OCI-LY3 (cell line): Measurements from ENCODE around the gene ACOT7.
"Not testable (repeated sequence)": the region's sequence is repeated elsewhere in the genome, so short reads cannot be mapped to it uniquely, and the experiment has no call there.

Experiments
- CTCF ChIP-seq: fragments of 200-600, 300-600 bp; sonication (generic); IDR thresholded peaks from 2 replicates; pipeline ENCODE4 v1.5.1; 2014; ENCODE audit warnings: antibody characterized with exemption, low read length, low read depth
- EZH2phosphoT487 ChIP-seq: fragments of 200-600 bp; shearing (Covaris generic); IDR thresholded peaks from 2 replicates; pipeline ENCODE4 v1.6.1; 2018; ENCODE audit warnings: antibody characterized with exemption, mixed run types, low read depth

GRCh38 chr1:6363085-6363884 lies 30.3 kb downstream of the ACOT7 start:
- TF ChIP-seq CTCF: peak; percentile 30
- not testable (repeated sequence) for TF ChIP-seq EZH2phosphoT487
